RWPE1 (cell line): ENCODE results near the gene MMP28.

ENCODE experiments used
- CTCF ChIA-PET: fragments of 350-600 bp; sonication (Branson Sonifier 250); formaldehyde crosslinking; extraction: SDS; loops from one replicate; lab custom pipeline; 2021; lab: Yijun Ruan, JAX
- POLR2A ChIA-PET: fragments of 400-600 bp; formaldehyde crosslinking; extraction: SDS; loops from one replicate; lab custom pipeline; 2020; ENCODE audit warnings: antibody characterized with exemption; ENCODE audit not compliant: low non-redundant PET; lab: Yijun Ruan, JAX
- DNase-seq: peaks from one replicate; pipeline ENCODE4 v3.0.0; 2012; ENCODE audit warnings: low spot score
- H3K27ac ChIP-seq: fragments of 450-650 bp; 2 replicates; pipeline ENCODE4 v1.5.1; 2017
- TF ChIP-seq, protein P1 (sequence below): fragments of 450-650 bp; conservative IDR thresholded peaks from 2 replicates; pipeline ENCODE4 v1.5.1; 2017; ENCODE audit warnings: low read depth, mild to moderate bottlenecking

MMP28 gene

DNA sequence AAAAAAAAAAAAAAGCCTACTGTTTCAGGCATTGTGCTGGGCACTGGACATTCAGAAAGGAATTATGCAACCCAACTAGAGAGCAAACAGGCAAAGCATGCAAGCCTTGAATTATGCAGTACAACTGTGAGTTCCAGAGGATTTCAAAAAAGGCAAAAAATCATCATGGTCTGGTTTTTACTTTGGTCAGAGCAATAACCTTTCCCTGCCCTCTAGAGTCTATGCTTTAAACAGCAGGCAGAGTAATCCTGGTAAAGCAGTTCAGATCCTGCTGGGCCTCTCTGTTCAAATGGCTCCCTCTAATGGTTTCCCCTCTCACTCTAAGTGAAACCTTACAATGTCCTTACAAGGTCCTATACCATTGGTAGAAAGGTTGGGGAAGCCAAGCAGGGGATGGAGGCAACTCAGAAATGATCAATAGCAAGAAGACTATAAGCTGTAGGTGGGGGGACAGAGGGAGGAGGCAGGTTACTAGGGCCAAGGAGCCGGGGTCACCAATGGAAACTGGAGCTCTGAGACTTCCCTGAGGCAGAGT, 9.3 kb upstream of the MMP28 start:
- peak; percentile 89 for DNase-seq
- H3K27ac ChIP-seq = peak overlapping the region; percentile 68
- TF ChIP-seq, protein P1, sequence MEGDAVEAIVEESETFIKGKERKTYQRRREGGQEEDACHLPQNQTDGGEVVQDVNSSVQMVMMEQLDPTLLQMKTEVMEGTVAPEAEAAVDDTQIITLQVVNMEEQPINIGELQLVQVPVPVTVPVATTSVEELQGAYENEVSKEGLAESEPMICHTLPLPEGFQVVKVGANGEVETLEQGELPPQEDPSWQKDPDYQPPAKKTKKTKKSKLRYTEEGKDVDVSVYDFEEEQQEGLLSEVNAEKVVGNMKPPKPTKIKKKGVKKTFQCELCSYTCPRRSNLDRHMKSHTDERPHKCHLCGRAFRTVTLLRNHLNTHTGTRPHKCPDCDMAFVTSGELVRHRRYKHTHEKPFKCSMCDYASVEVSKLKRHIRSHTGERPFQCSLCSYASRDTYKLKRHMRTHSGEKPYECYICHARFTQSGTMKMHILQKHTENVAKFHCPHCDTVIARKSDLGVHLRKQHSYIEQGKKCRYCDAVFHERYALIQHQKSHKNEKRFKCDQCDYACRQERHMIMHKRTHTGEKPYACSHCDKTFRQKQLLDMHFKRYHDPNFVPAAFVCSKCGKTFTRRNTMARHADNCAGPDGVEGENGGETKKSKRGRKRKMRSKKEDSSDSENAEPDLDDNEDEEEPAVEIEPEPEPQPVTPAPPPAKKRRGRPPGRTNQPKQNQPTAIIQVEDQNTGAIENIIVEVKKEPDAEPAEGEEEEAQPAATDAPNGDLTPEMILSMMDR = peak; percentile 98
- POLR2A ChIA-PET = interaction anchor here (0.6 kb wide), 1 partner anchor 41 kb away, joined by 3 read pairs; no protein-coding TSS in a partner anchor
- CTCF ChIA-PET = interaction anchor here (0.5 to 3.3 kb wide), 15 partner anchors 9 to 630 kb away, joined by 3 to 71 read pairs (median 3); partner anchors contain the start of gene PEX12

DNA sequence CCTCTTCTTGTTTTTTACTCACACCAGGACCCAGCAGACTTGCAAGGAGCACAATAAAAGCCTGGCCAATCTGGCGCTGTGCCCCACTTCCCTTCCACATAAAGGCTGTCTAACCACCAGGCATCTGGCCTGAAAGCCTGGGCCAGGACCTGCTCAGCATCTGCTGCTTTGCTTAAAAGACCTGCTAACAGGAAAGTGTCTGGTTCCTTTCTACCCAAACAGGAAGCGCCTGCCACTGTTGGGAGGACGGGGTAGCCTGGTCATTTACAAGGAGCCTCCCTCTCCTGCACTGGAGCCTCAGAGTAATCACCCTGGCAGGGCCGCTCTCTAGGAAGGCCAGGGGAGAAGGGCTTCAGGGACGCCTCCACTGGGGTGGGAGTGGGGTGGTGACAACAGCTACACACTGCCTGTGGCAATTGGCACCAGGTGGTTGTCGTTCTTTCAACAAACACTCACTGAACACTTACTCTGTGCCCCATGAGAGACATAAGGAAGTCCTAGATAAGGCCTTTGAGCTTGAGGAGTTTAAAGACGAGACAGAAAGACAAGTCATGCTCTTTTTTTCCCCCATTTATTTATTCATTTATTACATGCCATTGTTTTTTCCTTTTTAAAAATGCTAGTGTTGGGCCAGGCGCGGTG, 6.3 kb upstream of the MMP28 start:
- H3K27ac ChIP-seq = peak overlapping the region; percentile 82
- ChIA-PET CTCF (no interaction called here), POLR2A (no interaction called here)
- no peak for DNase-seq
- TF ChIP-seq, protein P1 = no peak

DNA sequence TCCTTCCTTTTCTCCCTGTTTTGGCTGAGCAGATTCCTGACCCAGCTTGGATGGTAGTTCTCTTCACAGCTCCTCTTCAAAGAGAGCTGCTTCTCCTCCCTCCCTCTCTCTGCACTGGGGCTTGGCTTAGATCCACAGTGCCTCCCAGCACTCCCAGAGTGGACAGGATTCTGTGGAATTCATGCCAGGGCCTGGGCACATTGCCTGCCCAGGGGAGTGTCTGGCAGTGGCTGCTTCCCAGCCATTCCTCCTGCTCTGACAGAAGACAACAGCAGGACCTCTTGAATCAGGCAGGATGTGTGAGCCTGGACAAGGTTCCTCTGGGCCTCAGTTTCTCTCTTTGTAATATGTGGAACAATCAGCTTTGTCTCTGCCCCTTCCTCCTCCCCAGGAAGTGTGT, 4.5 kb upstream of the MMP28 start:
- peak; percentile 87 for DNase-seq
- peak overlapping the region; percentile 82 for H3K27ac ChIP-seq
- TF ChIP-seq, protein P1 = no peak
- CTCF ChIA-PET = interaction anchor here (0.9 to 1.7 kb wide), 3 partner anchors 14 to 36 kb away, joined by 3 to 8 read pairs (median 4); no protein-coding TSS in a partner anchor
- POLR2A ChIA-PET = no interaction called here

DNA sequence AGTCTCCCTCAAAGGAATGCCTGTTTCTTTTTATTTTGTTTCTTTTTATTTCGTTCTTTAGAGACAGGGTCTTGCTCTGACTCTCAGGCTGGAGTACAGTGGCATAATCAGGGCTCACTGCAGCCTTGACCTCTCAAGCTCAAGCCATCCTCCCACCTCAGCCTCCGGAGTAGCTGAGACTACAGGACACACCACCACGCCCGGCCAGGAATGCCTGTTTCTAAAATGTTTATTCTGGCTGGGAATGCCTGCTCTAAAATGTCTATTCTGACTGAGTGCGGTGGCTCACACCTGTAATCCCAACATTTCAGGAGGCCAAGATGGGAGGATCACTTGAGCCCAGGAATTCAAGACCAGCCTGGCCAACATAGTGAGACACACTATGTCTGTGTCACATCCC, 2.5 kb upstream of the MMP28 start:
- POLR2A ChIA-PET = interaction anchor here (1.4 kb wide), 1 partner anchor 24 kb away, joined by 4 read pairs; no protein-coding TSS in a partner anchor
- CTCF ChIA-PET = interaction anchor here (1.0 to 1.4 kb wide), 2 partner anchors 31 to 34 kb away, joined by 5 to 6 read pairs; no protein-coding TSS in a partner anchor

DNA sequence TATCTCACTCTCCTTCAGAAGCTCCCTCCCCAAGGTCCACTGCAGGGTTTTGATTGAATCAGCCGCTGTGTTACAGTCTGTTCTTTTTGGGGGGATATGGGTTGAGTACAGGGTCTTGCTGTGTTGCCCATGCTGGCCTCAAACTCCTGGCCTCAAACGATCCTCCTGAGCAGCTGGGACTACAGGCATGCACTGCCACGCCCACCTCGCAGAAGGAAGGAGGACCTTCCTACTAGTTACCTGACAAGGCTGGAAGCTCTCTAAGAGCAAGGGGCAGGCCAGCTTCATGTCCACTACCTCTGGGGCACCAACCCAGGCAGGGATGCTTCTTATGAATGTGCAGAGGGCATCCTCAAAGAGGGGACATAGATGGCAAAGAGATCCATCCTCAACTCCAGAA, 1.9 kb upstream of the MMP28 start:
- TF ChIP-seq, protein P1 = no peak
- peak overlapping the region; percentile 37; the same call in 1 of the 2 replicates for H3K27ac ChIP-seq
- CTCF ChIA-PET = interaction anchor here (1.4 to 1.6 kb wide), 3 partner anchors 11 to 34 kb away, joined by 5 to 11 read pairs (median 6); partner anchors contain the start of gene TAF15
- no peak for DNase-seq
- POLR2A ChIA-PET = interaction anchor here (1.4 kb wide), 1 partner anchor 24 kb away, joined by 4 read pairs; no protein-coding TSS in a partner anchor

More for the DNA sequence above, 2.5 kb upstream of the MMP28 start:
- DNase-seq = no peak
- H3K27ac ChIP-seq = peak overlapping the region; percentile 37; the same call in 1 of the 2 replicates
- TF ChIP-seq, protein P1 = no peak

DNA sequence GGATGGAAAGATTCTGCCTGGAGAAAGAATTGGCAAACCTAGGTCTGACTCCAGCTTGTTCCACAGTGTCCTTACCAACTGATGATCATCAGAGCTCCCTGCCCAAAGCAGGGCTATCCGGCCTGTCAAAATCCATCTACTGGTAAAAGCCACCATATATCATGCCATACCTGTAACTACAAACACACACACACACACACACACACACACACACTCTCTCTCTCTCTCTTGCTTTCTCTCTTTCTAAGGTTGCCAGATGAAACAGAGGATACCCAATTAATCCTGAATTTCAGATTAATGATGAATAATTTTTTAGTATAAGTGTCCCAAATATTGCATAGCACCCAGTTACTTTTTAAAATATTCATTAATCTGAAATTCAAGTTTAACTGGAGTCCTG, 1.5 kb upstream of the MMP28 start:
- DNase-seq = no peak
- TF ChIP-seq, protein P1 = no peak
- ChIA-PET POLR2A (interaction anchor here (1.4 kb wide), 1 partner anchor 23 kb away, joined by 4 read pairs; no protein-coding TSS in a partner anchor), CTCF (interaction anchor here (1.4 to 1.6 kb wide), 3 partner anchors 12 to 33 kb away, joined by 5 to 11 read pairs (median 6); partner anchors contain the start of gene TAF15)
- H3K27ac ChIP-seq = no peak overlapping the region
